Measurements from ENCODE around the gene NEURL1. TPM values are rescaled to one million over a fixed set of nuclear protein-coding genes. Genes with fewer than 3 reads are reported as not detected.
"Not testable (repeated sequence)": the region's sequence is repeated elsewhere in the genome, so short reads cannot be mapped to it uniquely, and the experiment has no call there.

The NEURL1 gene
- total and polyA plus RNA-seq, 4 donors: 0.14 to 2.0 (median 0.74) TPM

DNA sequence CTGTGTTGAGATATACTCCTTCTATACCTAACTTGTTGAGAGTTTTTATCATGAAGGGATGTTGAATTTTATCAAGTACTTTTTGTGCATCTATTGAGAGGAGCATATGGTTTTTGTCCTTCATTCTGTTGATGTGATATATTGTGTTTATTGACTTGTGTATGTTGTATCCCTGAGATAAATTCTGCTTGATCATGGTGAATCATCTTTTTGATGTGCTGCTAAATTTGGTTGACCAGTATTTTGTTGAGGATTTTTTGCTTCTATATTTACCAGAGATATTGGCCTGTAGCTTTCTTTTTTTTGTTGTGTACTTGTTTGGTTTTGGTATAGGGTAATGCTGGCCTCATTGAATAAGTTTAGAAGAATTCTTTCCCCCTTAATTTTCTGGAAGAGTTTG lies 32.4 kb downstream of the NEURL1 start:
- TF ChIP-seq, protein P1, sequence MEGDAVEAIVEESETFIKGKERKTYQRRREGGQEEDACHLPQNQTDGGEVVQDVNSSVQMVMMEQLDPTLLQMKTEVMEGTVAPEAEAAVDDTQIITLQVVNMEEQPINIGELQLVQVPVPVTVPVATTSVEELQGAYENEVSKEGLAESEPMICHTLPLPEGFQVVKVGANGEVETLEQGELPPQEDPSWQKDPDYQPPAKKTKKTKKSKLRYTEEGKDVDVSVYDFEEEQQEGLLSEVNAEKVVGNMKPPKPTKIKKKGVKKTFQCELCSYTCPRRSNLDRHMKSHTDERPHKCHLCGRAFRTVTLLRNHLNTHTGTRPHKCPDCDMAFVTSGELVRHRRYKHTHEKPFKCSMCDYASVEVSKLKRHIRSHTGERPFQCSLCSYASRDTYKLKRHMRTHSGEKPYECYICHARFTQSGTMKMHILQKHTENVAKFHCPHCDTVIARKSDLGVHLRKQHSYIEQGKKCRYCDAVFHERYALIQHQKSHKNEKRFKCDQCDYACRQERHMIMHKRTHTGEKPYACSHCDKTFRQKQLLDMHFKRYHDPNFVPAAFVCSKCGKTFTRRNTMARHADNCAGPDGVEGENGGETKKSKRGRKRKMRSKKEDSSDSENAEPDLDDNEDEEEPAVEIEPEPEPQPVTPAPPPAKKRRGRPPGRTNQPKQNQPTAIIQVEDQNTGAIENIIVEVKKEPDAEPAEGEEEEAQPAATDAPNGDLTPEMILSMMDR (IDR thresholded peaks at IDR 0.05; ENCODE audit: control extremely low read depth, extremely low read depth): no peak
- Histone ChIP-seq H3K4me1 (ENCODE audit: control insufficient read depth in 5 of 5, insufficient read depth in 5 of 5, low read length in 5 of 5) (peaks cover 0 to 2% (median 0%) of the 10 kb centered on the region in 5 donors), H3K9ac (ENCODE audit: insufficient read depth in 1 of 2, low read length in 2 of 2) (no peak overlapping the region), H3K36me3 (ENCODE audit: control insufficient read depth in 4 of 4, insufficient read depth in 4 of 4, low read length in 4 of 4) (no peaks in the 10 kb centered on the region), H3K27ac (ENCODE audit: low read depth in 1 of 2, low read length in 1 of 2) (no peak overlapping the region), H3K9me3 (ENCODE audit: control insufficient read depth in 4 of 4, insufficient read depth in 3 of 4, low read length in 3 of 4) (no peaks in the 10 kb centered on the region), H3K4me3 (no peak overlapping the region), H3K27me3 (ENCODE audit: control insufficient read depth in 3 of 3, insufficient read depth in 3 of 3, low read length in 2 of 3) (no peaks in the 10 kb centered on the region)
- DNase-seq: no peak
- ATAC-seq (ENCODE audit: insufficient read depth, low FRiP score): no peak

DNA sequence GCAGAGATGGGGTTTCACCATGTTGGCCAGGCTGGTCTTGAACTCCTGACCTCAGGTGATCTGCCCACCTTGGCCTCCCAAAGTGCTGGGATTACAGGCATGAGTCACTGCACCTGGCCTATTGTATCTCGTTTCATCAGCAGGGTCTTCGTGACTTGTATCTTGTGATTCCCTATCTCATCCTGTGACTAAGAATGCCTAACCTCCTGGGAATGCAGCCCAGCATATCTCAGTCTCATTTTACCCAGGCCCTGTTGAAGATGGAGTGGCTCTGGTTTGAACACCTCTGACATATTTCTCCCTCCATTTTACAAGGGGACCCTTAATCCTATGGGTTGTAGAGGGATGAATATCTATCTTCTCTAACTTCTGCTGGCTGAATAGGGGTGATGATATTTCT lies 34.0 kb downstream of the NEURL1 start:
- 78 to 87% methylated on average over 2 of the region's 2 CpGs for WGBS, 2 donors
- H3K9me3 ChIP-seq (ENCODE audit: control insufficient read depth in 4 of 4, insufficient read depth in 3 of 4, low read length in 3 of 4); H3K9ac ChIP-seq (ENCODE audit: insufficient read depth in 1 of 2, low read length in 2 of 2); DNase-seq; ATAC-seq (ENCODE audit: insufficient read depth, low FRiP score); H3K4me3 ChIP-seq; H3K4me1 ChIP-seq (ENCODE audit: control insufficient read depth in 5 of 5, insufficient read depth in 5 of 5, low read length in 5 of 5); H3K27me3 ChIP-seq (ENCODE audit: control insufficient read depth in 3 of 3, insufficient read depth in 3 of 3, low read length in 2 of 3); H3K27ac ChIP-seq (ENCODE audit: low read depth in 1 of 2, low read length in 1 of 2); H3K36me3 ChIP-seq (ENCODE audit: control insufficient read depth in 4 of 4, insufficient read depth in 4 of 4, low read length in 4 of 4): not testable (repeated sequence)

DNA sequence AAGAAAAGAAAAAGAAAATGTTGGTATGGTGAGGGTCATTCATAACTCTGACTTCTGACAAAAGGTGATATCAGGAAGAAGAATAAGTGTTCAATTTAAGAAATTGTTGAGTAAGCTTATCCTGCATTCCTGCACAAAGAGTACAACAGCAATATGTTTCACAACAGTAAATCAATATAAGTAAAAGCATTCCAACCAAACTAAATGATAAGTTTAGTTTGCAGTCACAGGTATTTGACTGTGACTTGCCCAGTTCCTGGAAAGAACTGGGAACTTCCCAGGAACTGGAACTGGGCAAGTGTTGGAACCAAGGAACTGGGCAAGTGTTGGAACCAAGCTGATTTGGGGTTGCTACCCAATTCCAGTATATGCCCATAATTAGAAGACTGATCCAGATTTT lies 35.0 kb downstream of the NEURL1 start:
- TF ChIP-seq, protein P1 (IDR thresholded peaks at IDR 0.05; ENCODE audit: control extremely low read depth, extremely low read depth): no peak
- Histone ChIP-seq H3K36me3 (ENCODE audit: control insufficient read depth in 4 of 4, insufficient read depth in 4 of 4, low read length in 4 of 4) (no peaks in the 10 kb centered on the region), H3K4me1 (ENCODE audit: control insufficient read depth in 5 of 5, insufficient read depth in 5 of 5, low read length in 5 of 5) (peaks cover 0 to 2% (median 0%) of the 10 kb centered on the region in 5 donors), H3K4me3 (no peak overlapping the region), H3K9me3 (ENCODE audit: control insufficient read depth in 4 of 4, insufficient read depth in 3 of 4, low read length in 3 of 4) (no peaks in the 10 kb centered on the region), H3K9ac (ENCODE audit: insufficient read depth in 1 of 2, low read length in 2 of 2) (no peak overlapping the region), H3K27ac (ENCODE audit: low read depth in 1 of 2, low read length in 1 of 2) (no peak overlapping the region), H3K27me3 (ENCODE audit: control insufficient read depth in 3 of 3, insufficient read depth in 3 of 3, low read length in 2 of 3) (no peaks in the 10 kb centered on the region)
- ATAC-seq (ENCODE audit: insufficient read depth, low FRiP score): no peak
- no peak for DNase-seq

DNA sequence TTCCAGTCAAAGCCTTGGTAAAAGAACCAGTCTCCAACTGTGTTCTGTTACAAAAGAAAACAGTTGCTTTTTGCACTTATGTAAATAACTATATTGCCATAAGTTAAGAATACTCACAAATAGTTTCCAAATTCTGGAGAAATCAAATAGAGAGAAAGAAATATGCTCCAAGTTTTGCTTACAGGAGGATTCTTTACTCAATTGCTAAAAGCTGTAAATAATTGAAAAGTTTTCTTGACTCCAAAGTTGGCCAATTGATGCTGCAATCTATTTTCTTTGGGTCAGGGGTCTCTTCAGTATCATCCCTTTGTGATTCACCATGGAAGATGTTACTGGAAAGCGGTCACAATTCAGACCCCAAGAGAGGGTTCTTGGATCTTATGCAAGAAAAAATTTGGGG lies 36.0 kb downstream of the NEURL1 start:
- 99 to 100% methylated on average over 1 of the region's 1 CpG for WGBS, 2 donors
- Histone ChIP-seq H3K4me3 (no peak overlapping the region), H3K9ac (ENCODE audit: insufficient read depth in 1 of 2, low read length in 2 of 2) (no peak overlapping the region), H3K27me3 (ENCODE audit: control insufficient read depth in 3 of 3, insufficient read depth in 3 of 3, low read length in 2 of 3) (no peaks in the 10 kb centered on the region), H3K36me3 (ENCODE audit: control insufficient read depth in 4 of 4, insufficient read depth in 4 of 4, low read length in 4 of 4) (no peaks in the 10 kb centered on the region), H3K4me1 (ENCODE audit: control insufficient read depth in 5 of 5, insufficient read depth in 5 of 5, low read length in 5 of 5) (peaks cover 0 to 2% (median 0%) of the 10 kb centered on the region in 5 donors), H3K27ac (ENCODE audit: low read depth in 1 of 2, low read length in 1 of 2) (no peak overlapping the region), H3K9me3 (ENCODE audit: control insufficient read depth in 4 of 4, insufficient read depth in 3 of 4, low read length in 3 of 4) (peaks cover 0 to 3% (median 0%) of the 10 kb centered on the region in 4 donors)
- TF ChIP-seq, protein P1 (IDR thresholded peaks at IDR 0.05; ENCODE audit: control extremely low read depth, extremely low read depth): no peak
- no peak for DNase-seq
- ATAC-seq (ENCODE audit: insufficient read depth, low FRiP score): no peak
